ENCODE data around the gene LAMA2. TPM values are rescaled to one million over a fixed set of nuclear protein-coding genes. Genes with fewer than 3 reads are reported as not detected.

The LAMA2 gene
- total RNA-seq, 2 experiments from 2014 or later: 0.69 to 1.5 TPM

DNA sequence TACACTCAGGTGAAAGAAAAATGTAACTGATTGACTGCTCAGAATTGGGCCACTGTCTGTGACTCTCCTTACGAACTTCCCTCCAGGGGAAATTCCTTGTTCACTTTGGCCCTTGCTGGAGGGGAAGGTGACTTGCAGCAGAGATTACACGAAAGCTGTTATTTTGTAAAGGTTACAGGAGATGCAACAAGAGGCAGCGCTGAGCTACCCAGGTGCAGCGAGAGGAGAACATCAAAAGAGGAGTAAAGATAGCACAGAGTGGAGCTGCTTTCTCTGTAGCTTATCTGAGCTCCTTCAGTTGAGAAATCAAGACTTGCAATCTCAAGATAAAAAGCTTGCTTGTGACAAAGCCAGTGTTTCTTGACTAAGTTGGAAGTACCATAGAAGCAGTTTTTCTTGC, 682.4 kb downstream of the LAMA2 start:
- ChIA-PET CTCF (interaction anchor here (1.0 to 3.3 kb wide), 6 partner anchors 10 to 144 kb away, joined by 3 to 21 read pairs (median 5); no protein-coding TSS in a partner anchor), POLR2A (interaction anchor here (0.8 to 1.2 kb wide), 3 partner anchors 9 to 66 kb away, joined by 3 to 4 read pairs (median 3); no protein-coding TSS in a partner anchor)
- H3K4me3 Mint-ChIP-seq: no peak overlapping the region
- no peak for DNase-seq
- H3K27me3 Mint-ChIP-seq: peaks cover 3% of the 10 kb centered on the region
- no peak overlapping the region for H3K27ac Mint-ChIP-seq
- ATAC-seq: no peak
- intact Hi-C loops (cut with micrococcal nuclease): no loop called here
- H3K9me3 Mint-ChIP-seq: peaks cover 2% of the 10 kb centered on the region
- TF ChIP-seq, protein P1, sequence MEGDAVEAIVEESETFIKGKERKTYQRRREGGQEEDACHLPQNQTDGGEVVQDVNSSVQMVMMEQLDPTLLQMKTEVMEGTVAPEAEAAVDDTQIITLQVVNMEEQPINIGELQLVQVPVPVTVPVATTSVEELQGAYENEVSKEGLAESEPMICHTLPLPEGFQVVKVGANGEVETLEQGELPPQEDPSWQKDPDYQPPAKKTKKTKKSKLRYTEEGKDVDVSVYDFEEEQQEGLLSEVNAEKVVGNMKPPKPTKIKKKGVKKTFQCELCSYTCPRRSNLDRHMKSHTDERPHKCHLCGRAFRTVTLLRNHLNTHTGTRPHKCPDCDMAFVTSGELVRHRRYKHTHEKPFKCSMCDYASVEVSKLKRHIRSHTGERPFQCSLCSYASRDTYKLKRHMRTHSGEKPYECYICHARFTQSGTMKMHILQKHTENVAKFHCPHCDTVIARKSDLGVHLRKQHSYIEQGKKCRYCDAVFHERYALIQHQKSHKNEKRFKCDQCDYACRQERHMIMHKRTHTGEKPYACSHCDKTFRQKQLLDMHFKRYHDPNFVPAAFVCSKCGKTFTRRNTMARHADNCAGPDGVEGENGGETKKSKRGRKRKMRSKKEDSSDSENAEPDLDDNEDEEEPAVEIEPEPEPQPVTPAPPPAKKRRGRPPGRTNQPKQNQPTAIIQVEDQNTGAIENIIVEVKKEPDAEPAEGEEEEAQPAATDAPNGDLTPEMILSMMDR (IDR thresholded peaks at IDR 0.05): no peak
- peaks cover 3% of the 10 kb centered on the region for H3K36me3 Mint-ChIP-seq (ENCODE audit: low read depth)
- H3K4me1 Mint-ChIP-seq (ENCODE audit: low read depth): peaks cover 3% of the 10 kb centered on the region

DNA sequence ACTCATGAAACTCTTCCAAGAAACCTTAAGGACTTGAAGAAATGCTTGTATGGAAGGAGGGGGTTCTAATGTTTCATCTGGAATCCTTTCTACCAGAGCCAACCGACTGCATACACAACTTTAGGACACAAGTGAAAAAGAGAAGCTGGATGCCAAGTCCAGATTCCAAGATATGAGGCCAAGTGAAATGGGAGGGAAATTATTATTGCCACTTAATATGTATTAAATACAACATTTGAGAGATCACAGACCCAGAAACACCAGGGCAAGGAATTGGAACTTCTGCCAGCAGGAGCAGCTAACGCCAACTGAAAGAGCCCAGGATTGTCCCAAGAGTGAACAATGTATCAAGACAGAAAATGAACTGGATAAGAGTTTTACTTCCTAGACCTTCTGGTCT, 682.9 kb downstream of the LAMA2 start:
- H3K27ac Mint-ChIP-seq: no peak overlapping the region
- peaks cover 7% of the 10 kb centered on the region for H3K9me3 Mint-ChIP-seq
- ATAC-seq (no peak), DNase-seq (no peak)
- H3K27me3 Mint-ChIP-seq: peaks cover 3% of the 10 kb centered on the region
- intact Hi-C loops (cut with micrococcal nuclease): loop anchor here (2.0 kb wide), 1 partner anchor 67 kb away; no protein-coding TSS in a partner anchor
- POLR2A ChIA-PET: interaction anchor here (0.8 kb wide), 2 partner anchors 8 to 66 kb away, joined by 3 to 4 read pairs; no protein-coding TSS in a partner anchor
- TF ChIP-seq, protein P1 (IDR thresholded peaks at IDR 0.05): no peak
- H3K4me1 Mint-ChIP-seq (ENCODE audit: low read depth): peaks cover 3% of the 10 kb centered on the region
- CTCF ChIA-PET: interaction anchor here (0.8 to 3.3 kb wide), 6 partner anchors 9 to 144 kb away, joined by 3 to 21 read pairs (median 4); no protein-coding TSS in a partner anchor
- peaks cover 6% of the 10 kb centered on the region for H3K36me3 Mint-ChIP-seq (ENCODE audit: low read depth)
- no peak overlapping the region for H3K4me3 Mint-ChIP-seq

All from activated CD8-positive, alpha-beta T cell treated with anti-CD3 and anti-CD28 coated beads for 36 hours (primary cell).